Neuronal stem cell (in vitro differentiated cells): ENCODE data around the gene CEACAM16.

ENCODE experiments used
- DNase-seq: peaks from one replicate; pipeline ENCODE4 v3.0.0-alpha.2; 2013; ENCODE audit warnings: low spot score
- H2AFZ ChIP-seq: one replicate; pipeline ENCODE4 v1.6.1; 2013; ENCODE audit warnings: mild to moderate bottlenecking, low read length, inconsistent platforms
- H2AK5ac ChIP-seq: 2 replicates; pipeline ENCODE4 v1.6.1; 2013; ENCODE audit warnings: low read depth, mild to moderate bottlenecking, inconsistent platforms, low read length, moderate library complexity, mixed read lengths
- H2BK120ac ChIP-seq: 2 replicates; pipeline ENCODE4 v1.6.1; 2013; ENCODE audit warnings: low read depth, mild to moderate bottlenecking, inconsistent platforms, low read length, moderate library complexity, mixed read lengths
- H2BK12ac ChIP-seq: one replicate; pipeline ENCODE4 v1.6.1; 2013; ENCODE audit warnings: low read length, inconsistent platforms
- H2BK15ac ChIP-seq: 2 replicates; pipeline ENCODE4 v1.6.1; 2013; ENCODE audit warnings: mild to moderate bottlenecking, low read length, inconsistent platforms, mixed read lengths
- H2BK5ac ChIP-seq: one replicate; pipeline ENCODE4 v1.6.1; 2013; ENCODE audit warnings: inconsistent platforms, mild to moderate bottlenecking, low read length, moderate library complexity
- H3K14ac ChIP-seq: one replicate; pipeline ENCODE4 v1.6.1; 2013; ENCODE audit warnings: low read length, inconsistent platforms
- H3K18ac ChIP-seq: 2 replicates; pipeline ENCODE4 v1.6.1; 2013; ENCODE audit warnings: low read length, inconsistent platforms
- H3K23ac ChIP-seq: 2 replicates; pipeline ENCODE4 v1.6.1; 2013; ENCODE audit warnings: low read depth, mild to moderate bottlenecking, mixed read lengths, low read length, inconsistent platforms; ENCODE audit not compliant: poor library complexity
- H3K27ac ChIP-seq: replicated peaks from 3 replicates; pipeline ENCODE4 v1.5.1; 2013; ENCODE audit warnings: low read length, inconsistent platforms
- H3K27me3 ChIP-seq, 3 experiments: 2 replicates each; pipeline ENCODE4 v1.6.1; 2013; ENCODE audit warnings: low read length in 3 of 3, mild to moderate bottlenecking in 2 of 3, inconsistent platforms in 1 of 3, low read depth in 1 of 3, mixed read lengths in 1 of 3, moderate library complexity in 1 of 3; ENCODE audit not compliant: control insufficient read depth in 3 of 3, insufficient read depth in 3 of 3
- H3K36me3 ChIP-seq, 2 donors: replicated peaks in 1 of 2; 2 replicates each; pipeline ENCODE4 v1.6.1; 2013; ENCODE audit warnings: low read length in 2 of 2; ENCODE audit not compliant: control insufficient read depth in 2 of 2, insufficient read depth in 2 of 2
- H3K4ac ChIP-seq: 2 replicates; pipeline ENCODE4 v1.6.1; 2013; ENCODE audit warnings: inconsistent platforms, mild to moderate bottlenecking, low read length, moderate library complexity
- H3K4me1 ChIP-seq, 2 donors: 1 replicate in 1 of 2; 2 replicates in 1 of 2; pipeline ENCODE4 v1.6.1; 2013; ENCODE audit warnings: low read length in 2 of 2, low read depth in 1 of 2; ENCODE audit not compliant: control insufficient read depth in 2 of 2, insufficient read depth in 1 of 2
- H3K4me2 ChIP-seq: one replicate; pipeline ENCODE4 v1.6.1; 2013; ENCODE audit warnings: mild to moderate bottlenecking, low read length, inconsistent platforms; ENCODE audit not compliant: insufficient read depth, poor library complexity, severe bottlenecking
- H3K4me3 ChIP-seq, 2 donors: 2 replicates each; pipeline ENCODE4 v1.5.1; 2013; ENCODE audit warnings: low read length in 2 of 2, mild to moderate bottlenecking in 2 of 2, inconsistent platforms in 1 of 2, moderate library complexity in 1 of 2
- H3K79me1 ChIP-seq: one replicate; pipeline ENCODE4 v1.6.1; 2013; ENCODE audit warnings: low read depth, mild to moderate bottlenecking, inconsistent platforms, low read length, moderate library complexity
- H3K9ac ChIP-seq: one replicate; pipeline ENCODE4 v1.6.1; 2013; ENCODE audit warnings: mild to moderate bottlenecking, low read depth, low read length, inconsistent platforms; ENCODE audit not compliant: poor library complexity
- H3K9me3 ChIP-seq, 2 donors: replicated peaks in 1 of 2; 2 replicates each; pipeline versions ENCODE3 to v1.6.1; 2013; ENCODE audit warnings: low read length in 2 of 2, mild to moderate bottlenecking in 2 of 2, inconsistent platforms in 1 of 2, low read depth in 1 of 2, mixed read lengths in 1 of 2, moderate library complexity in 1 of 2; ENCODE audit not compliant: control insufficient read depth in 2 of 2, insufficient read depth in 1 of 2
- H4K8ac ChIP-seq: one replicate; pipeline ENCODE4 v1.6.1; 2013; ENCODE audit warnings: low read depth, mild to moderate bottlenecking, inconsistent platforms, low read length, moderate library complexity
- H4K91ac ChIP-seq: one replicate; pipeline ENCODE4 v1.6.1; 2013; ENCODE audit warnings: low read length, low read depth, mild to moderate bottlenecking, inconsistent platforms; ENCODE audit not compliant: poor library complexity
- WGBS, 2 donors: extraction: QIAGEN DNeasy Blood & Tissue Kit; methylation state at CpG; one replicate each; pipeline ENCODE4 v1.1.7; 2013; ENCODE audit warnings: missing lambda C conversion rate in 2 of 2, mixed read lengths in 1 of 2; ENCODE audit not compliant: insufficient read length in 2 of 2, insufficient replicate concordance in 1 of 2; ENCODE audit errors: extremely low coverage in 2 of 2; 5-methylcytosine and 5-hydroxymethylcytosine counted together

CEACAM16 gene

DNA sequence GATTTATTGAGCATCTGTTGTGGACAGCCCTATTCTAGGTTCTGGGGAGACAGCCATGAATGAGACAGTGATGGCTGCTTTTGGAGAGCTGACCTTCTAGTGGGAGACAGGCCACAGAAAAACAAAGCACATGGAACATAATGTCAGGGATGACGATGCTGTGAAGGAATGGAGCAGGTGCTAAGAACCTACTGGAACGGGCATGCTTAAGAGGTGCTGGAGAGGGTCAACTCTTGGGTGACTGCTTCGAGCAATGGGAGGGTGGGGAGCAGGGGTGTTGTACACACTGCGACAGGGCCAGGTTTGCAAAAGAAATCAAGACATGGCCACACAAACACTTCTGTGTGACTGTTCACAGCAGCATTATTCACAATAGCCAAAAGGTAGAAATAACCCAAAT lies 12.1 kb upstream of the CEACAM16 start:
- Histone ChIP-seq H2BK5ac (no peak overlapping the region), H3K23ac (no peak overlapping the region), H3K4me1 (no peaks in the 10 kb centered on the region), H3K27me3 (no peaks in the 10 kb centered on the region), H3K18ac (no peak overlapping the region), H3K4me2 (no peak overlapping the region), H3K4me3 (no peak overlapping the region), H2BK120ac (no peak overlapping the region), H4K8ac (no peak overlapping the region), H3K9ac (no peak overlapping the region), H3K4ac (no peak overlapping the region), H4K91ac (no peak overlapping the region), H3K79me1 (no peaks in the 10 kb centered on the region), H3K14ac (no peak overlapping the region), H3K9me3 (no peaks in the 10 kb centered on the region), H3K27ac (no peak overlapping the region), H2BK12ac (no peak overlapping the region), H2AFZ (no peak overlapping the region), H3K36me3 (no peaks in the 10 kb centered on the region), H2AK5ac (no peak overlapping the region), H2BK15ac (no peak overlapping the region)
- DNase-seq: no peak
- no CpG with 5 or more reads among the region's 4 CpGs for WGBS, 2 donors

DNA sequence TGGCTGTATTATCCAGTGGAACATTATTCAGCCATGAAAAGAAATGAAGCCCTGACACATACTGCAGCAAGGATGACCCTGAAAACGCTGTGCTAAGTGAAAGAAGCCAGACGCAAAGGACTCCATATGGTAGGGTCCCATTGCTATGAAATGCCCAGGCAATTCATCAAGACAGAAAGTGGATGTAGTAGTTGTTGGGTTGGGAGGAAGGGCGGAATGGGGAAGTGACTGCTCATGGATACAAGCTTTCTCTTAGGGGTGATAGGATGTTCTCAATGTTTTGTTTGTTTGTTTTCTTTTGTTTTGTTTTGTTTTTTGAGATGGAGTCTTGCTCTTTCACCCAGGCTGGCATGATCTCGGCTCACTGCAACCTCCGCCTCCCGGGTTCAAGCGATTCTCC lies 11.1 kb upstream of the CEACAM16 start:
- no peak for DNase-seq
- Histone ChIP-seq H2BK12ac (no peak overlapping the region), H2BK15ac (no peak overlapping the region), H3K27me3 (no peaks in the 10 kb centered on the region), H3K36me3 (no peaks in the 10 kb centered on the region), H2BK5ac (no peak overlapping the region), H3K18ac (no peak overlapping the region), H4K8ac (no peak overlapping the region), H3K4me3 (no peak overlapping the region), H3K14ac (no peak overlapping the region), H2AFZ (no peak overlapping the region), H3K79me1 (no peaks in the 10 kb centered on the region), H2BK120ac (no peak overlapping the region), H4K91ac (no peak overlapping the region), H3K27ac (no peak overlapping the region), H3K23ac (no peak overlapping the region), H3K4ac (no peak overlapping the region), H3K9ac (no peak overlapping the region), H3K4me2 (no peak overlapping the region), H2AK5ac (no peak overlapping the region), H3K9me3 (no peaks in the 10 kb centered on the region), H3K4me1 (no peaks in the 10 kb centered on the region)
- WGBS, 2 donors: no CpG with 5 or more reads among the region's 7 CpGs

DNA sequence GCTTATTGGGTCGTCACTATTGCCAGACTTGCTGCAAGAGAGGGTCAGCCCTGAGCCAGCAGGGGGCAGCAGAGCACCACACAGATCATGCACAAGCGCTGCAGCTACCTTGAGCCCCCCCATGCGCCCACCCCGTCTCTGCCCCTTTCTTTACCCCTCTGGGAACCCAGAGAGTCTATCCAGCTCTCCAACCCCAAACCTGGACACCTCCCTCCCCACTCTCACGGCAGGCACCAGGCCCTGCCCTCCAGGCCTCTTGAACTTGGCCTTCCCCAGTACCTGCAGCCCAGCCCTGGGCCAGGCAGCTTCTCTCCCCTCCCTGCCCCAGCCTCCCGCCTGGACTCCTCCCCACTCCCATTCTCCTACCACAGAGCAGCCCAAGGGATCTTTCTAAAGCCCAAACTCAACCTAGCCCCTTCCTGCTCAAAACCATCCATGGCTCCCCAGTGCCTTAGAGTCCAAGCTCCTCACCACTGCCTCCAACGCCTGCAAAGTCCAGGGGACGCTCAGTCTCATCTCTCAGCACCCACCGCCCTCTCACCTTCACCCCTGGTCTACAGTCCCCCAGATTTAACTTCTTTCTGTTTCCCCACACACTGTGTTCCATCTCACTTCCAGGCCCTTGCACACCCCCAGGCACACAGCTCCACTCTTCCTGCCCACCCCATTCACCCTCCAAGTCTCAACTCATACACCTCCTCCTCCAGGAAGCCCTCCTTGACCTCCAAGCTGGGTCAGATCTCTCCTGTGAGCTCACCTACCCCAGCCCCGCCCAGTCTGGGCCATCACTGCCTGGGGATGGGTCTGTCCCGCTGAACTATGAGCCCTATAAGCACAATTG lies 9.4 kb upstream of the CEACAM16 start:
- WGBS, 2 donors: no CpG with 5 or more reads among the region's 11 CpGs
- H2BK5ac ChIP-seq: peak overlapping the region; percentile 49
- no peak overlapping the region for H3K27ac ChIP-seq
- no peak overlapping the region for H2BK120ac ChIP-seq
- no peaks in the 10 kb centered on the region for H3K79me1 ChIP-seq
- no peak overlapping the region for H3K4ac ChIP-seq
- H3K23ac ChIP-seq: no peak overlapping the region
- no peaks in the 10 kb centered on the region for H3K27me3 ChIP-seq
- peak overlapping the region; percentile 88 for H2AK5ac ChIP-seq
- H3K36me3 ChIP-seq: no peaks in the 10 kb centered on the region
- no peak overlapping the region for H3K14ac ChIP-seq
- no peaks in the 10 kb centered on the region for H3K9me3 ChIP-seq
- H3K4me3 ChIP-seq: no peak overlapping the region
- peak overlapping the region; percentile 35 for H3K18ac ChIP-seq
- H2BK12ac ChIP-seq: no peak overlapping the region
- H3K4me2 ChIP-seq: no peak overlapping the region
- peak overlapping the region; percentile 82 for H3K9ac ChIP-seq
- no peak overlapping the region for H4K91ac ChIP-seq
- DNase-seq: peak; percentile 75
- H2AFZ ChIP-seq: peak overlapping the region; percentile 41
- H4K8ac ChIP-seq: no peak overlapping the region
- H2BK15ac ChIP-seq: peak overlapping the region; percentile 79
- no peaks in the 10 kb centered on the region for H3K4me1 ChIP-seq

DNA sequence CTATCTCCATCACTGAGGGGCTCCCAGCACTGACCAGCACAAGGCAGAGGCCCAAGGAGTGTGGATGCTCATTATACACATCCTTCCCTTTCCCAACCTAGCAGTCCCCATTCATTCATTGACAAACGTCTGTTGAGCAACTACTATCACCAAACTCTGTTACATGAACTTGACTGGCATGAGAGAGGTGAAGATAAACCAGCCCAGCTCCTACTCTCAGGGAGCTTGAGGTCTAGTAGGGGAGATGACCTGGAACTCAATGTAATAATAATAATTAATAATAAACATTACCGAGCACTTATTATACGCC lies 8.9 kb upstream of the CEACAM16 start:
- Histone ChIP-seq H3K36me3 (no peaks in the 10 kb centered on the region), H3K14ac (no peak overlapping the region), H3K4me2 (no peak overlapping the region), H3K27ac (no peak overlapping the region), H2BK5ac (no peak overlapping the region), H3K9me3 (no peaks in the 10 kb centered on the region), H2BK120ac (no peak overlapping the region), H3K79me1 (no peaks in the 10 kb centered on the region), H4K91ac (no peak overlapping the region), H2AFZ (no peak overlapping the region), H3K4me3 (no peak overlapping the region), H2BK15ac (peak overlapping the region; percentile 79), H3K27me3 (no peaks in the 10 kb centered on the region), H3K18ac (peak overlapping the region; percentile 35), H3K4me1 (no peaks in the 10 kb centered on the region), H2AK5ac (peak overlapping the region; percentile 88), H3K23ac (no peak overlapping the region), H4K8ac (no peak overlapping the region), H2BK12ac (no peak overlapping the region), H3K4ac (no peak overlapping the region), H3K9ac (no peak overlapping the region)
- WGBS, 2 donors: no CpG with 5 or more reads among the region's 3 CpGs
- no peak for DNase-seq
